ENCODE data around the gene PDE8B.

PDE8B gene

GRCh38 chr5:77197840-77198554 is 12.5 kb upstream of the PDE8B start:
- no peaks in the 10 kb centered on the region for H3K36me3 ChIP-seq (ENCODE audit: insufficient read depth, low read length)
- no peak overlapping the region for H3K4me2 ChIP-seq (ENCODE audit: low read length)
- no peaks in the 10 kb centered on the region for H3K9me3 ChIP-seq (replicated peaks; ENCODE audit: low read length)
- H3K27me3 ChIP-seq (ENCODE audit: control insufficient read depth, insufficient read depth, low read length): peaks cover 6% of the 10 kb centered on the region
- H3K4me1 ChIP-seq (ENCODE audit: control insufficient read depth, insufficient read depth, low read length): no peaks in the 10 kb centered on the region
- no peak overlapping the region for H3K4me3 ChIP-seq (ENCODE audit: low read length)
- no peak overlapping the region for H3K9ac ChIP-seq (ENCODE audit: low read depth, low read length)

- Histone ChIP-seq H3K36me3 (ENCODE audit: insufficient read depth, low read length) (no peaks in the 10 kb centered on the region), H3K4me3 (ENCODE audit: low read length) (no peak overlapping the region), H3K27me3 (ENCODE audit: control insufficient read depth, insufficient read depth, low read length) (peaks cover 6% of the 10 kb centered on the region), H3K9me3 (replicated peaks; ENCODE audit: low read length) (no peaks in the 10 kb centered on the region), H3K4me2 (ENCODE audit: low read length) (no peak overlapping the region), H3K9ac (ENCODE audit: low read depth, low read length) (no peak overlapping the region), H3K4me1 (ENCODE audit: control insufficient read depth, insufficient read depth, low read length) (no peaks in the 10 kb centered on the region)
These were observed 9.8 kb upstream of the PDE8B start for GRCh38 chr5:77200663-77201062.

DNA sequence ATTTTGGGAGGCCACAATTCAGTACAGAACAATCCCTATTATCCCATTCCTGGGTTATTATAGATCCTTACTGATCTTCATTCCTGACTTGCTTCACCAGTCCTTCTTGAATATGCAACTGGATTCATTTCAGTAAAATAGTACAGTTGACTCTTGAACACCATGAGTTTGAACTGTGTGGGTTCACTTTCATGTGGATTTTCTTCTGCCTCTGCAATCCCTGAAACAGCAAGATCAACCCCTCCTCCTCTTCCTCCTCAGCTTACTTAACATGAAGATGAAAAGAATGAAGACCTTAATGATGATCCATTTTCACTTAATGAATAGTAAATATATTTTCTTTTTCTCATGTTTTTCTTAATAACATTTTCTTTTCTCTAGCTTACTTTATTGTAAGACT is 8.3 kb upstream of the PDE8B start:
- no peaks in the 10 kb centered on the region for H3K4me1 ChIP-seq (ENCODE audit: control insufficient read depth, insufficient read depth, low read length)
- H3K27me3 ChIP-seq (ENCODE audit: control insufficient read depth, insufficient read depth, low read length): peaks cover 3% of the 10 kb centered on the region
- no peaks in the 10 kb centered on the region for H3K36me3 ChIP-seq (ENCODE audit: insufficient read depth, low read length)
- H3K4me3 ChIP-seq (ENCODE audit: low read length): no peak overlapping the region
- H3K4me2 ChIP-seq (ENCODE audit: low read length): no peak overlapping the region
- H3K9ac ChIP-seq (ENCODE audit: low read depth, low read length): no peak overlapping the region
- H3K9me3 ChIP-seq (replicated peaks; ENCODE audit: low read length): no peaks in the 10 kb centered on the region

DNA sequence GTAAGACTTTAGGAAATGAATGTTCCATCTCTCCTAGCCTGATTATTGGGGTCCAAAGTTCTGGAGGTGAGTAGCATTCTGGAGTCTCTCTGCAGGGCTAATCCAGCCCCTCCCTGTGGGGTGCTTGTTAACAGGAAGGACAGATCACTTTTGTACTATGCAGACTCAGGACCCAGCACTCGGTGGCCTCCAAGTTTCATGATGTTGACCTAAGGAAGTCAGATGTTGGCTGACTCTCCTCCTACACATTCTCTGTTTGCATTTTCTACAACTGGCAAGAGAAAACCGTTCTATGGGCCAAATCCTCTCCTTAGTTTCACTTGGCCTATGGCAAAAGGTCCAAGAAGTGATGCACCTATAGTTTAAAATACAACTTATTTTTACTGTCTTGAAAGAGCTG is 5.5 kb upstream of the PDE8B start:
- Histone ChIP-seq H3K4me2 (ENCODE audit: low read length) (no peak overlapping the region), H3K9ac (ENCODE audit: low read depth, low read length) (no peak overlapping the region), H3K9me3 (replicated peaks; ENCODE audit: low read length) (no peaks in the 10 kb centered on the region), H3K4me1 (ENCODE audit: control insufficient read depth, insufficient read depth, low read length) (no peaks in the 10 kb centered on the region), H3K4me3 (ENCODE audit: low read length) (no peak overlapping the region), H3K27me3 (ENCODE audit: control insufficient read depth, insufficient read depth, low read length) (peaks cover 20% of the 10 kb centered on the region), H3K36me3 (ENCODE audit: insufficient read depth, low read length) (no peaks in the 10 kb centered on the region)

DNA sequence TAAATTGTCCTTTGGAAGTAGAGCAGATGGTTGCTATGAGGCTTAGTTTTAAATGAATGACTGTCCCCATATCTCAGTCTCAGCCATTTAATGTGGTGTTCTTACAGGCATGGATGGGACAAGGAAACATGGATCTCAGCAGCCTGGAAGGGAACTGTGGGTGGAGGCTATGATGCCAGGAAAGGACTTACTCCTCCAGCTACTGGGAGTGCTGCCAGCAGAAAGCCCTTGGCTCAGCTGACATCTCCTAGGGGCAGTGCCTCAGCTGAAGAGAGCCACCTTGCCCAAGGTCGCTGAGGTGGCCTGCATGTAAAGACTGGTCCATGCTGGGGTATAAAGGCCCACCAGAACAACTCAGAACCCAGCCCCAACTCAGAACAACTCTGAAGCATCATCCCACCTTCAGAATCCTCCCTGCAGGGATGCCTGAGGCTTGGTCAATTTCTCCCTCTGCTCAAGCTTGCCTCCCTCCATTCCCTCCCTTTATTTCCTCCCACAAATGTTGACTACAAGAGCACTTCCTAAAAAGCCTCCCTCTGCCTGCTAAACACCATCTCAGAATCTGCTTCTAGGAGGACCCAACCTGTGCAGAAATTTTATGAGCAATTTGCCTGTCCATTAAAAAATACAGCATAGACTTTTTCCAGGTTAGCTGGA is 1.8 kb upstream of the PDE8B start:
- Histone ChIP-seq H3K27me3 (ENCODE audit: control insufficient read depth, insufficient read depth, low read length) (peaks cover 42% of the 10 kb centered on the region), H3K9ac (ENCODE audit: low read depth, low read length) (no peak overlapping the region), H3K36me3 (ENCODE audit: insufficient read depth, low read length) (no peaks in the 10 kb centered on the region), H3K4me2 (ENCODE audit: low read length) (no peak overlapping the region), H3K9me3 (replicated peaks; ENCODE audit: low read length) (no peaks in the 10 kb centered on the region), H3K4me1 (ENCODE audit: control insufficient read depth, insufficient read depth, low read length) (peaks cover 9% of the 10 kb centered on the region), H3K4me3 (ENCODE audit: low read length) (no peak overlapping the region)

GRCh38 chr5:77209495-77210090 is 887 bp upstream of the PDE8B start:
- Histone ChIP-seq H3K4me3 (ENCODE audit: low read length) (peak overlapping the region; percentile 70), H3K36me3 (ENCODE audit: insufficient read depth, low read length) (no peaks in the 10 kb centered on the region), H3K9ac (ENCODE audit: low read depth, low read length) (no peak overlapping the region), H3K9me3 (replicated peaks; ENCODE audit: low read length) (no peaks in the 10 kb centered on the region), H3K4me2 (ENCODE audit: low read length) (peak overlapping the region; percentile 82), H3K27me3 (ENCODE audit: control insufficient read depth, insufficient read depth, low read length) (peaks cover 51% of the 10 kb centered on the region), H3K4me1 (ENCODE audit: control insufficient read depth, insufficient read depth, low read length) (peaks cover 9% of the 10 kb centered on the region)

- H3K4me3 ChIP-seq (ENCODE audit: low read length): peak overlapping the region; percentile 70
- H3K36me3 ChIP-seq (ENCODE audit: insufficient read depth, low read length): no peaks in the 10 kb centered on the region
- H3K9me3 ChIP-seq (replicated peaks; ENCODE audit: low read length): no peaks in the 10 kb centered on the region
- peaks cover 54% of the 10 kb centered on the region for H3K27me3 ChIP-seq (ENCODE audit: control insufficient read depth, insufficient read depth, low read length)
- peaks cover 9% of the 10 kb centered on the region for H3K4me1 ChIP-seq (ENCODE audit: control insufficient read depth, insufficient read depth, low read length)
- H3K4me2 ChIP-seq (ENCODE audit: low read length): peak overlapping the region; percentile 82
- peak overlapping the region; percentile 24 for H3K9ac ChIP-seq (ENCODE audit: low read depth, low read length)
These were observed 647 bp downstream of the PDE8B start for GRCh38 chr5:77210964-77211690.

- Histone ChIP-seq H3K36me3 (ENCODE audit: insufficient read depth, low read length) (no peaks in the 10 kb centered on the region), H3K4me2 (ENCODE audit: low read length) (peak overlapping the region; percentile 82), H3K4me1 (ENCODE audit: control insufficient read depth, insufficient read depth, low read length) (peaks cover 9% of the 10 kb centered on the region), H3K4me3 (ENCODE audit: low read length) (peak overlapping the region; percentile 70), H3K27me3 (ENCODE audit: control insufficient read depth, insufficient read depth, low read length) (peaks cover 54% of the 10 kb centered on the region), H3K9me3 (replicated peaks; ENCODE audit: low read length) (no peaks in the 10 kb centered on the region), H3K9ac (ENCODE audit: low read depth, low read length) (no peak overlapping the region)
These were observed 1.2 kb downstream of the PDE8B start for GRCh38 chr5:77211691-77212047.

- peaks cover 9% of the 10 kb centered on the region for H3K4me1 ChIP-seq (ENCODE audit: control insufficient read depth, insufficient read depth, low read length)
- no peak overlapping the region for H3K4me3 ChIP-seq (ENCODE audit: low read length)
- no peaks in the 10 kb centered on the region for H3K36me3 ChIP-seq (ENCODE audit: insufficient read depth, low read length)
- H3K9ac ChIP-seq (ENCODE audit: low read depth, low read length): no peak overlapping the region
- peaks cover 44% of the 10 kb centered on the region for H3K27me3 ChIP-seq (ENCODE audit: control insufficient read depth, insufficient read depth, low read length)
- H3K9me3 ChIP-seq (replicated peaks; ENCODE audit: low read length): no peaks in the 10 kb centered on the region
- H3K4me2 ChIP-seq (ENCODE audit: low read length): no peak overlapping the region
These were observed 3.1 kb downstream of the PDE8B start for GRCh38 chr5:77213601-77214000.

DNA sequence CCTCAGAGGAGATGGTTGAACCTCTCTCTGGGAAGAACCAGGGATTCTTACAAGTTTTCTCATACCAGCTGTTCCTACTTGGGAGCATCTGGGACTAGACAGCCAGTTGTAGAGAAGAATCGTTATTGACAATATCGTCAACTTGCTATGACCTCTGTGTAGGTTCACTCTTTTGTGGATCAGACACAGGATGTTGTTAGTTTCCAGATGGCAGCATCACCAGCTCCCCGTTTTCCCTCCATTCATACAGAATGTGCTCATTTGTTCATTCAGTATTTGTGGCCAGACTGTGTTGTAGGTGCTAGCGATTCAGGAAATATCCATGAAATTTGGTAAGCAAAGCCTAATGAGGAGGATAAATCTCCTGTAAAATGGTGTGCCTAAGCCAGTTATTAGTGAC is 3.7 kb downstream of the PDE8B start:
- H3K9ac ChIP-seq (ENCODE audit: low read depth, low read length): no peak overlapping the region
- H3K4me3 ChIP-seq (ENCODE audit: low read length): no peak overlapping the region
- H3K36me3 ChIP-seq (ENCODE audit: insufficient read depth, low read length): no peaks in the 10 kb centered on the region
- H3K27me3 ChIP-seq (ENCODE audit: control insufficient read depth, insufficient read depth, low read length): peaks cover 41% of the 10 kb centered on the region
- H3K9me3 ChIP-seq (replicated peaks; ENCODE audit: low read length): no peaks in the 10 kb centered on the region
- H3K4me1 ChIP-seq (ENCODE audit: control insufficient read depth, insufficient read depth, low read length): peaks cover 9% of the 10 kb centered on the region
- H3K4me2 ChIP-seq (ENCODE audit: low read length): no peak overlapping the region

- no peaks in the 10 kb centered on the region for H3K4me1 ChIP-seq (ENCODE audit: control insufficient read depth, insufficient read depth, low read length)
- peaks cover 22% of the 10 kb centered on the region for H3K27me3 ChIP-seq (ENCODE audit: control insufficient read depth, insufficient read depth, low read length)
- H3K9me3 ChIP-seq (replicated peaks; ENCODE audit: low read length): no peaks in the 10 kb centered on the region
- no peak overlapping the region for H3K4me3 ChIP-seq (ENCODE audit: low read length)
- no peak overlapping the region for H3K9ac ChIP-seq (ENCODE audit: low read depth, low read length)
- no peak overlapping the region for H3K4me2 ChIP-seq (ENCODE audit: low read length)
- H3K36me3 ChIP-seq (ENCODE audit: insufficient read depth, low read length): no peaks in the 10 kb centered on the region
These were observed 7.8 kb downstream of the PDE8B start for GRCh38 chr5:77218263-77218662.
